K562 (cell line): ENCODE data around the gene ZFP36. TPM values are rescaled to one million over a fixed set of nuclear protein-coding genes. Genes with fewer than 3 reads are reported as not detected.

Experiments used
- DEAF1 ChIP-seq: fragments of 450-650 bp; formaldehyde crosslinking; IDR thresholded peaks from 2 replicates; pipeline ENCODE4 v1.4.0; 2020; ENCODE audit warnings: mild to moderate bottlenecking, moderate library complexity
- ETS1 ChIP-seq: conservative IDR thresholded peaks from 2 replicates; pipeline ENCODE4 v1.6.1; 2011; ENCODE audit warnings: low read depth, mild to moderate bottlenecking, low read length; ENCODE audit not compliant: control insufficient read depth
- LEF1 ChIP-seq: fragments of 450-650 bp; IDR thresholded peaks from 2 replicates; pipeline ENCODE4 v1.6.1; 2016; ENCODE audit warnings: mild to moderate bottlenecking
- NBN ChIP-seq: fragments of 450-650 bp; IDR thresholded peaks from 2 replicates; pipeline ENCODE4 v1.6.1; 2016; ENCODE audit warnings: low read depth, mild to moderate bottlenecking
- NCOA1 ChIP-seq: fragments of 450-650 bp; IDR thresholded peaks from 2 replicates; pipeline ENCODE4 v1.6.1; 2016; ENCODE audit warnings: low read depth
- RCOR1 ChIP-seq, 2 experiments: IDR thresholded peaks; 2 replicates each; pipeline ENCODE4 v1.6.1; 2012; ENCODE audit warnings: low read depth in 2 of 2, low read length in 2 of 2, borderline replicate concordance in 1 of 2, improper control_type of control experiment in 1 of 2
- RNF219 ChIP-seq: fragments of 250-450 bp; sonication (Bioruptor Pico); IDR thresholded peaks from 2 replicates; pipeline ENCODE4 v1.5.0; 2022; ENCODE audit warnings: mild to moderate bottlenecking
- SP1 ChIP-seq: sonication (generic); formaldehyde crosslinking; IDR thresholded peaks from 2 replicates; pipeline ENCODE4 v1.8.1; 2022; ENCODE audit warnings: mild to moderate bottlenecking, missing genetic modification reagents
- ZFP30 ChIP-seq: fragments of 250-450 bp; sonication (Bioruptor Pico); IDR thresholded peaks from 2 replicates; pipeline ENCODE4 v1.8.0; 2022; ENCODE audit warnings: moderate library complexity, mild to moderate bottlenecking, inconsistent platforms, borderline replicate concordance
- ZNF212 ChIP-seq: fragments of 450-650 bp; formaldehyde crosslinking; IDR thresholded peaks from 2 replicates; pipeline ENCODE4 v1.4.0; 2020; ENCODE audit warnings: mild to moderate bottlenecking
- polyA plus RNA-seq, 8 experiments: library from polyadenylated mRNA; depleted of rRNA in 4 of 8; stranded (reverse) in 5 of 8; unstranded in 3 of 8; fragments of >200 nt; fragmentation: Nextera tagmentation in 2 of 8; fragmentation: Illumina TruSeq in 1 of 8; extraction: Ambion mirVana in 2 of 8; extraction: Trizol in 1 of 8; gene quantifications; 2 replicates each; pipeline versions ENCODE4 v1.2.1 to v1.2.3, GENCODE V29; 2011 to 2014; ENCODE audit warnings: inconsistent platforms in 1 of 8, missing spikeins in 1 of 8
- total RNA-seq, 7 experiments: library from RNA; depleted of rRNA in 6 of 7; stranded (reverse); fragments of >200 nt in 6 of 7; fragmentation: Illumina TruSeq in 2 of 7; extraction: Trizol in 2 of 7; gene quantifications; 2 replicates each; pipeline versions ENCODE4 v1.2.1 to v1.2.3, GENCODE V29; 2011 to 2021; ENCODE audit warnings: low replicate concordance in 1 of 7

Gene ZFP36
- total and polyA plus RNA-seq, 9 of the 15 experiments (the other 6 are each of a cell fraction or from before 2014, with no cell fraction given): 1.0 to 20.1 (median 3.5) TPM

- TF ChIP-seq DEAF1 (CRISPR knock-in tag): 0 out of 2 replicates have a peak, but pooled peaks have one; percentile 11
- peak; percentile 47; the same call in 1 of the 2 replicates for TF ChIP-seq NBN
- no peak for TF ChIP-seq LEF1
- TF ChIP-seq RNF219 (CRISPR knock-in tag): no peak
- peak; percentile 73; the same call in 1 of the 2 replicates for TF ChIP-seq ETS1
- TF ChIP-seq RCOR1 (IDR thresholded peaks at IDR 0.05; ENCODE audit: borderline replicate concordance in 1 of 2, low read depth in 2 of 2, low read length in 2 of 2): no peak
- TF ChIP-seq NCOA1: no peak
- no peak for TF ChIP-seq ZFP30 (CRISPR knock-in tag)
- peak; percentile 57 for TF ChIP-seq SP1 (CRISPR knock-in tag)
- no peak for TF ChIP-seq ZNF212 (CRISPR knock-in tag)
Measured at GRCh38 chr19:39409208-39410016, 2.8 kb downstream of the ZFP36 start (continued).
